Spleen (tissue), 7 donors: ENCODE measurements around the gene ABCC10.

Experiments used
- CTCF ChIP-seq, 11 experiments: fragments of 200-600 bp in 7 of 11; fragments of 450-650 bp in 4 of 11; sonication (generic) in 4 of 11; IDR thresholded peaks in 8 of 11; conservative IDR thresholded peaks in 3 of 11; 1 replicate in 7 of 11; 2 replicates in 4 of 11; pipeline versions ENCODE4 v1.4.0 to v1.8.0; 2016 to 2021; ENCODE audit warnings: antibody characterized with exemption in 11 of 11, inconsistent platforms in 4 of 11, mild to moderate bottlenecking in 1 of 11
- POLR2A ChIP-seq, 3 donors: fragments of 450-650 bp; IDR thresholded peaks; one replicate each; pipeline ENCODE4 v1.5.1; 2017; ENCODE audit warnings: antibody characterized with exemption in 3 of 3, mild to moderate bottlenecking in 1 of 3
- POLR2AphosphoS5 ChIP-seq, 3 donors: sonication (generic); formaldehyde crosslinking; IDR thresholded peaks; one replicate each; pipeline ENCODE4 v1.5.1; 2017; ENCODE audit warnings: antibody characterized with exemption in 3 of 3
- donor health status: DM: no; HTN: no; CAD: no; lungs with moderate emphysema.
- donor health status: DM: no; HTN: no; CAD: no.
- donor health status: DM: no; HTN: no; CAD: no.

GRCh38 chr6:43394982-43395381 lies 32.4 kb upstream of the ABCC10 start:
- no peak for TF ChIP-seq POLR2AphosphoS5 (IDR thresholded peaks at IDR 0.05)
- no peak for TF ChIP-seq CTCF (IDR thresholded peaks at IDR 0.05 in 8 of 11, conservative IDR thresholded peaks at IDR 0.05 in 3 of 11)
- no peak for TF ChIP-seq POLR2A (IDR thresholded peaks at IDR 0.05)
